ENCODE results near the gene CHST6.
"Not testable (repeated sequence)": the region's sequence is repeated elsewhere in the genome, so short reads cannot be mapped to it uniquely, and the experiment has no call there.

CHST6 gene

DNA sequence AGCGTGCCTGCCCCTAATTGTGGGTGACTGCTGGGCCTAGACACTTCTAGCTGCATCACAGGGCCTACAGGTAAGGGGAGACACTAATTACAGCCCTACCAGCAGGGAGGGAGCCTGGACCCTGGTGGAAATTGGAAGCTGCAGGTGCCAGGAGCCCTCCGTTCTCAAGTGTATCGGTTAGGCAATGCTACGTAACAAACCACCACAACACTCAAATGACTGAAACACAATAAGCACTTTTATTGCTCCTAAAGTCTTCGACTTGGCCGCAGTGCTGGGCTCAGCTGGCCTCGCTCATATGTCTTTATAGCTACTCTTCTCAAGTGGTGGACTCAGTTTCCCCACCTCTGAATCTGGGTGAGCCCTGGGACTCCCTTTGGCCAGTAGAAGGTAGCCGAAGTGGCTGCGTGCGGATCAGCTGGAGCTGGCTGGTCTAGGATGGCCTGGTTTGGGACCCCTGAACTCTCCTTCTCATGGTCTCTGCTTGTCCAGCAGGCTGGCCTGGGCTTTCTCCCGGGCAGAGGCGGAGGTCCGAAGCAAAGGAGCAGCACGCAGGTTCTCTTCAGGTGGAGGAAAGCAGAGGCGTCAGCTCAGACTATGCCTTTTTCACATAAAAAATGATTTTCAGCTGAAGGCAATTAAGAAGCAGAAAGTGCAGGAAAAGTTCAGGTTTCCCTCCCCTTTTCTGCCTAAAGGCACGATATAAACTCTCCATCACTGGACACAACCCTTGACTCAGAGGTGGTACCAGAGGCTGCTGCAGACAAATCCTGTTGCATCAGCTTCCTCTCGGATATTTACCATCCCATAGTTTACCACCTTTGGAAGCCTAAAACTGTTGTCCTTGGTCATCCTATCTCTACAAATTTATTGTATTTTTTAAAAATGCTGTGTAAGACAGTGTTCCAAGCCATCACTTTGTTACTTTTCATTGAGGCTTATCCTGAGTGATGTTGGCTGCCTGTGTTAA is 22.0 kb downstream of the CHST6 start:
- no peak for DNase-seq

DNA sequence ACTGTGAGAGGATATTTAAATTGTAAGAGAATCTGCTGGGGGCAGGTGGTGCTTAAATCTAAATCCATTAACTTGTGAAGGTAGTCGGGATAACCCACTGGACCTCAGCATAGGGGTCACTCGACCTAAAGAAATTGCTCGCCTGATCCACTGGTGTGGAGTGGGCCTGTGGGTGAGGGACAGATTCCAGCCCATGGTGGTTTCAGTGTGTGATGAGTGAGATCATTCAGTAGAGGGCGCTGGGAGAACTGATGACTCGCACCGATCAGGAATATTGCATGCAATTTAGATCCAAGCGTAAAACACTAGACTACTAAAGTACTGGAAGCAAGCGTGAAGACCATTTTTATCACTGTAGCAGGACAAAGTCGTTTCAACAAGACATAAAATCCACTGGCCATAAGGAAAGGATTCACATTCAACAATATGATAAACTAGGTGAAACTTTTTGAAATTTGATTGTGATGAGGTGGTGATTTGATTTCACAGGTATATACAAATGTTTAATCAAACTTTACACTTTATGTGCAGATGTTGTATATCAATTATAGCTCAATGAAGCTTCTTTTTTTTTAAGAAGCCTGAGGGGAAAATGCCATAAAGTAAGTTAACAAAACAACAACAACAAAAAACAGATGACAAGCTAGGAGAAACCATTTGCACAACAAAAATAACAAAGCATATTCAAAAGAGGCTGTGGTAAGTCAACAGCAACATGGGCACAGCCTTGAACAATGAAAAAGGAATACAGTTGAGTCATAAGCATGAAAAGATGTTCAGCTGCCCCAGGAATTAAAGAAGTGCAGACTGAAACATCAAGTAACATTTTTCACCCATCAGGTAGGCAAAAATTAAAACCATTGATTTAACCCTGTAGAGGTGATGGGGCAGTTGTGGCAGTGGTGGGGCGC is 23.3 kb downstream of the CHST6 start:
- peak in 2 of 5 experiments; percentile 25 to 38 for DNase-seq

DNA sequence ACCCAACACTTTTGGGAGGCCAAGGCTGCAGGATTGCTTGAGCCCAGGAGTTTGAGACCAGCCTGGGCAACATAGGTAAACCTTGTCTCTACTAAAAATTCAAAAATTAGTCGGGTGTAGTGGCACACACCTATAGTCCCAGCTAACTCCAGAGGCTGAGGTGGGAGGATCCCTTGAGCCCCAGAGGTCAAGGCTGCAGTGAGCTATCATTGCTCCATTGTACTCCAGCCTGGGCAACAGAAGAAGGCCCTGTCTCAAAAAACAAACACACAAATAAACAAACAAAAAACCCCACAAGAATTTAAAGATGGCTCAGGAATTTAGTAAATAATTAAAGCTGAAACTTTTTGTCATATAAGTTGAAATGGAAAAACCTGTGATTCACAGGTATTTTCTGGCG is 28.5 kb downstream of the CHST6 start:
- no peak for DNase-seq

DNA sequence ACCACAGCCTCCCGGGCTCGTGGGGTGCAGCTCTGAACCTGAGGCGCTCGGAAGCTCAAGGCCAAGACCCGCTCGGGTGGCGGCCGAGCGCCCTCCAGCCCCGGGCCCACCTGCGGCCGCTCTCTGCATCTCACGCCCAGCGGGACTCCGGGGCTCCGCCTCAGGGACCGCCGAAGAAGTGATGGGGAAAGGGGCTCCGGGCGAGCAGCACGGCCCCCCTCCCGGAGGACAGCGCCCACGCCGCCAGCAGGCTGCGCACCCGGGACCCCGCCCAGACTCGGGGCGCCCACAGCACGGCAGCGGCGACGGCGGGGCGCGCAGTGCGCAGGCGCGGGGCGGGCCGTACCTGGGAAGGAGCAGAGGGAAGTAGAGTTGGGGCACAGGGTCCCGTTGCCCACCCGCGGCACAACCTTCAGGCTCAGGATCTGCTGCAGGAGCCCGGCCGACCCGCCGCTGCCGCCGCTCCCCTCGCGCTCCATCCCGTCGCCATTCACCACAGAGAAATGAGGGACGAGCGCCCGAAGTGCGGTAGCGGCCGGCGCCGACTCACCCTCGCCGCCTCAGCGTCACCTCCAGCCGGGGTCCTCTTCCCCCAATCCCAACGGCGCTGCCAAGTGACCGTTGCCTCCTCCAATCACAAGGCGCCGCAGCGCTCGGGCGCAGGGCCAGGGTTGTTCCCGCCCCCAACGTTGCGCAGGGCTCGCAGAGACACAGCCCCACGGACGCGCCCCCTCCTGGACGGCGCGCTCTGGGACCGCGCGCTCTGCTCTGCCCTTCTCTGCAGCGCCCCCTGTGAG is 30.9 kb downstream of the CHST6 start, which contains the start of gene TMEM170A:
Gene TMEM170A (minus strand): TSS at position 568 of the 797 bp plus-strand sequence. CDS start 89 bp downstream, at position 479.
- DNase-seq, result peak; percentile 98 to 100 (median 99)

DNA sequence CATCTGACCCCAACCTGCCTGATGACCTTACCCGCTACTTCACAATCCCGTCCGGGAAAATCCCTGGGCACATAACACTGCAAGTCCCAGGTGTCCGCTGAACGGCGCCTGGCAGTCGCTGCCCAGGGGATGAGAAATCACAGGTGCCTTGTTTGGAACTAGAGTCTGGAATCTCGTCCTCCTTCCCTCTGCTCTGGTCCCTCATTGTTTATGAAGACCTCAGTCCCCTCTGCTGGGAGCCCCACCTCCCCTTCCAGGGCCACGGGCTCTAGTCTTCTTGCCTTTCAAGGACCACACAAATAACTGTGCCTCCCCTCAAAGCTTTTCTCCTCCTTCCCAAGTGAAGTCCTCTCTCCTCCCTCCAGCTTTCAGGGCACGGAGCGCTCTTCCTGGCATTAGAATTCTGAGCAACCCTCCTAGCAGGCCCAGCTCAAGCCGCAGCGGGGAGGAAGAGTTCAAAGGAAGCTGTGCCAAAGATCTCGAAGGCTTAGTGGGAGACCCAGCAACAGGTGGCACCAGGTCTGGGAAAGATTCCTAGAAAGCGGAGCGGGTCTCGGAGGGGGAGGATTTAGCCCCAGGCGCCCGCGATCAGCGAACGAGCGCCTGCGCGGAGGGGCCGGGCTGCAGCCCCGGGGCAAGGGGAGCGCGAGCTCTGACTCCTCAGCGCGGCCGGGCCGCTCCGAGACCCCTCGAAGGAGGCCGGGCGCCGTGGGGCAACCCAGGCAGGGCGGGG is 31.7 kb downstream of the CHST6 start:
- DNase-seq, result peak in 1 of 5 experiments; percentile 41

DNA sequence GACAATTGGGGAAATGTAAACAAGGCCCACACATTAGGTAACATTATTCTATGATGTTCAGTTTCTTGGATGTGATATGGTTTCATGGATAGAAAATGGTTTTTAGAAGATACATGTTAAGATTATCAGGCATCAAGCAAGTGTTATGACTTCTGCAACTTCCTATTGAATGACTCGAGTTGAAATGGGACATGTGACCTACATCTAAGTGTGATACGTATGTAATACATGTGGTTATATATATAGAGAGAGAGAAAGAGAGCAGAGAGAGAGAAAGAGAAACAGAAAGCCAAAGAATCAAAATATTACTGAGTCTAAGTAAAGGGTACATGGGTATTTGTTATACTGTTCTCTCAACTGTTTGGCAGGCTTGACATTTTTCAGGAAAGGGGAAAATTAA is 32.4 kb downstream of the CHST6 start:
- peak in 2 of 5 experiments; percentile 49 to 85 for DNase-seq

DNA sequence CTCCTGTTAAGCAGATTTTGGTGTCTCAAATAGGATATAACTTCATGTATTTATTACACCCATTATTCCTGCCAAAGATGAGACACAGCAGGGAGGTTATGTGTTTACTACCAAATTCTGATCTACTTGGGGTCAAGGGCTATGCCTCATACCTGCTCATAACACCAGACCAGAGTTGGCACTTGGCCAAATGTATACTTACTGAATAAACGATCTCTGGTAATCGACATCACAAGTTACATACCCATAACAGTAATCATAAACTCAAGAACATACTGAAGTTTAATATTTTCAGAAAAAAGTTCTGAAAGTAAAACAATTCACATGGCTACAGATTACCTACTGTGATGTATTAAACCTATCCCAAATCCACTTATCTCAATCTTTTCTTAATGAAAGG is 33.7 kb downstream of the CHST6 start:
- DNase-seq, result no peak

DNA sequence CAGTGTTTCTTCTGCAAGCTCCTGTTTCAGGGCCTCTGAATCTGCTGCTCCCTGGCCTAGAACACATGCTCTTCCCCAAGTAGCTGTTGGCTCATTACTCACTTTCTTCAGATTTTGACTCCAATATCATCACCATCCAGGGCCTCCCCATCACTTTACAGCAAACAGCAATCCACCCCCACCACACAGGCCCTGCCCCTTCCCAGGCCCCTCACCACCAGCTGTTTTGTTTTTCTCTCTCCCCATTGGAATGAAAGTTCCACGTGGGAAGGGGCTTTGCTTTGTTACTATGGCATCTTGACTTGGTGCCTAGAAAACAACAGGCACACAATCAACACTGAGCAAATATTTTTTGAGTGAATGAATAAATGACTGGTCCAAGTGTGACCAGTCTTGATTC is 34.8 kb downstream of the CHST6 start:
- no peak for DNase-seq

DNA sequence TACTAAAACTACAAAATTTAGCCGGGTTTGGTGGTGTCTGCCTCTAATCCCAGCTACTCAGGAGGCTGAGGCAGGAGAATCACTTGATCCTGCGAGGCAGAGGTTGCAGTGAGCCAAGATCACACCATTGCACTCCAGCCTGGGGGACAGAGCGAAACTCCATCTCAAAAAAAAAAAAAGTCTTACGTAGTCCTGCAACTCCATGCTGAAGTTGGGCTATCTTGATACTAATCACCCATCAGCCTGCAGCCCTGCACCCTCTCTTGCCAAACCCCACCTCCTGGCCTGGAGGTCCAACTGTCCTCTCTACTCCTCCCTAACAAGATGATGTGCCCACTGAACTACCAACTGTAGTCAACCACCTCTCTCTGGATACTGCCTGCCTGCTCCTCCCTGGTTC is 35.5 kb downstream of the CHST6 start:
- DNase-seq, result no peak

DNA sequence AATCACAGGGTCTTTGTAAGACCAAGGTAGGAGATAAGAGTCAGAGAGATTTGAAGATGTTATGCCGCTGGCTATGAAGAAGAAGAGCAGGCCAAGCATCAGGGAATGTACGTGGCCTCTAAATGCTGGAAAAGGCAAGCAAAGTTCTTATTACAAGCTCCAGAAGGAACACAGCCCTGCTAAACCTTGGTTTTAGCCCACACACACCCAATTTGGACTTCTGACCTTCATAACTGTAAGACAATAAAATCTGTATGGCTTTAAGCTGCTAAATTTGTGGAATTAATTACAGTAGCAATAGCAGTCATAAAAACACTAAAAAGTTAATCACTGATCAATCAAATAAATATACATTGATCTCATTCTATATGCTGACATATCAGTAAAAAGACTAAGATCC is 36.8 kb downstream of the CHST6 start:
- DNase-seq, result no peak

DNA sequence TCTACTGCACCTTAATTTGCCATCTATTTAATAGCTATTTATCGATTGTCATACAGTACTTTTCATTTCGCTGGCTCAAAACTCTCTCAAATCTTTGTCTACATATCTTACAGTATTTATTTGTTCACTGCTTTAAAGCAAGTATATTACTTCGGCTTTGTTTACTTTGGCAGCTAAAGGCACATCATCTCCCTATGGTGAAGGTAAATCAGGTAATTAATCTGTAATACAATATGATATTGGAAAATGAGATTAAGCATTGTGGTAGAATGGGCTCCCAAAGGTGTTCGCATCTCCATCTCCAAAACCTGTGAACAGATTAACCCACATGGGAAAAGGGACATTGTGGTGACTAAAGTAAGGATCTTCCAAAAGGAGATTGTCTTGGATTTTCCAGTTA is 37.2 kb downstream of the CHST6 start:
- DNase-seq, result no peak

DNA sequence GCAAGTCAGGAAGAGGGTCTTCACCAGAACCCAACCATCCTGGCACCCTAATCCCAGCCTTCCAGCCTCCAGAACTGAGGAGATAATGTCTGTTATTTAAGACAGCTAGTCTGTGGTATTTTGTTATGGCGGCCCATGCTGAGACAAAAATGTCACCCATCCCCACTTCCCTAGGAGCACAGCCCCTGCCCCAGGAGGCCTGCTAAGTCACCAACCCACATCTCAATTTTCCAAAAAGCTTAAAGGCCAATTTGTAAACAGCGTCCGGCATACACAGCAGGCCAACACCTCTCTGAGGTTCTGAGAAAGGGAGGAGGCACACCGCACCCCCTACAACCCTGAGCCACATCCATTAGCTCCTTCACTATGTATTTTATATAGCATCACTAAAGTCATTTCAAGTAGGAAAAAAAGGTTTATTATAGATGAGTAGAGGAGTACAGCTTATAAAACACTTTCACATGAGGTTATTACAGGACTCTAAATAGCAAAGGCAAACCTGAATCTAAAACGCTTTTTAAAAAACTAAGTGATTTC is 37.7 kb downstream of the CHST6 start:
- no peak for DNase-seq

DNA sequence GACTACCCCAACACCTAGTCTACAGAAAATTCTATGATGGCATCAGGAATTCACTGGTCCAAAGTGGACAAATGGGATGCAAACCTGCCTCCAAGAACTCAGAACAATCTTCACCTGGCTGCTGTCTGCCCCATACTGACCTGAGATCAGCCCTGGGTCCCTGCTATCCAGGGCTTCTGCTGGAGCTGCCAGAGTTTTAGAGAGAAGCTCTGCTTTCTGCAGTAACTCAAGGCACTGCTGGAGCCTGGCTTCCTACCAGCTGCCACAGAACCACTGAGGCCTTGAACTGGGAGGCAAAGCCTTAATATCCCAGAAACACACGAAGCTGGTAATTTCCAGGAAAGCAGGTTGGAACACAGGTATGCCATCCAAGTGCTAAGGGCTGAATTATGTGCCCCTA is 38.3 kb downstream of the CHST6 start:
- no peak for DNase-seq

DNA sequence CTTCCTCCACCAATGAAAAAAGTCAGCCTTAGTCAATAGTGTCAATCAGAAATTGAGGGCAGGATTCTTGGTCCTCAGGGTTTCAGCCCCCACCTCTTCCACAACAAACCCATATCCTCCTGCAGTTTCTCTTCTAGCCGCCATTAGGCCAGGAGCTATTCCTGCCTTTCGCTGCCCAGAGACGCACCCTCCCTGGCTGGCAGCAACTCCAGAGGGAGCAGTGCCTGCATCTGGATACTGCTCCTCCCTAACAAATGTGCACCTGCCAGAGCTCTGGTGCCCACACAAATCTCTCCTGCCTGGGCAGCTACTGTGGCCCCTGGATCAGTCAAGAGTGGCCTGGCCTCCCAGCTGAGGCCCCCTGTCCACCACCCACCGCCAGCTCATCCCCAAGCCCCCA is 38.8 kb downstream of the CHST6 start:
- not testable (repeated sequence) for DNase-seq

DNA sequence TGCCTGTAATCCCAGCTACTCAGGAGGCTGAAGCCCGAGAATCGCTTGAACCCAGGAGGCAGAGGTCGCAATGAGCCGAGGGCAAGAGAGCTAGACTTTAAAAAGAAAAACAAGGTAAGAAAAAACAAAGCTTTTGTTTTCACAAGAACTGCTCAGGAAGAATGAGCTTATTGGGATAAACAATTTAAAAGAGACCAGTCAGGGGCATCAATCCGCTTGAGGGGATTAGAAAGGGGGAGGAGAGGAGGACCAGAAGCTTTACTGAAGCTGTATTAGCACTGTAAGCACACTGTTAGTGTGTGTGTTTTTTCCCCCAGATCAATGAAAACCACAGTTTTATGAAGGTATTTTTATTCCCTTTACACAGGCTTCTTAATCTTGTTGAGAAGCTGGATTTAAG is 39.6 kb downstream of the CHST6 start:
- no peak for DNase-seq

DNA sequence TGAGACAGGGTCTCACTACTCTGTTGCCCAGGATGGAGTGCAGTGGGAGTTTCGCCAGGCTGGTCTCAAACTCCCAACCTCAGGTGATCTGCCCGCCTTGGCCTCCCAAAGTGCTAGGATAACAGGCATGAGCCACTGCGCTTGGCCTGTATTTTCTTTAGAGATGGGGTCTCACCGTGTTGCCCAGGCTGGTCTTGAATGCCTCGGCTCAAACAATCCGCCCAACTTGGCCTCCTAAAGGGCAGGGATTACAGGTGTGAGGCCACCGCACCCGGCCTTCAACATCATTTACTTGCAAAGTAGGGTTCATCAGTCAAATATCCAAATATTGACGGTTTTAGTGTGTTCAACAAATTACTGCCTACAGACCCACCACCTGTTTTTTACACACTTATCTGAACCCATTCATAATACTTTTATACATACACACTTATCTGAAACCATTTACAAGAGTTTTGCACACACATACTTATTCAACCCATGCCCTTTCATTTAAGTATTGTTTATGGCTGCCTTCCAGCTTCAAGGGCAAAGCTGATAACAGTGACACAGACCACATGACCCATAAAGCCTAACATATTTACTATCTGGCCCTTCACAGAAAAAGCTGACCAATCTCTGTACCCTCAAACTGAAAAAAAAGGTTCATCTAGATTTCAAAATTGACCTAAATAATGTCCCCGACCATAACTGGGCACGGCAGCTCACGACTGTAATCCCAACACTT is 42.6 kb downstream of the CHST6 start:
- DNase-seq, result no peak

DNA sequence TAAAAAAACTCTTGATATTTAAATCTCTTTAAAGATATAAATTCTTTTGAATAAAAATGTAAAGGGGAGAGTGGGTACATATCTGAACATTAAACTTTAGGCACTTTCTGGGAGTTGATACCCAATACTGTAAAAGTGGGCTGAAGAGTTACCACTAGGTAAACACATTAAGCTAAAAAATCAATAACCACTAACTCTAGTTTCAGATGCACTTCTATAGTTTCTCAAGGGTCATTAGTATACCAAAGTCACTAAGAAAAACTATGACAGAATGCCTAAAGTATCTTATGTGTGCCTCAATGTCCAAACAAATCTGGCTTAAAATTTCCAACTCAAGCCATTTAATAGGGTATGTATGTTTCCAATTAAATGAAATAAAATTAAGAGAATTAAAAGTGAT is 48.8 kb downstream of the CHST6 start:
- DNase-seq, result no peak

DNA sequence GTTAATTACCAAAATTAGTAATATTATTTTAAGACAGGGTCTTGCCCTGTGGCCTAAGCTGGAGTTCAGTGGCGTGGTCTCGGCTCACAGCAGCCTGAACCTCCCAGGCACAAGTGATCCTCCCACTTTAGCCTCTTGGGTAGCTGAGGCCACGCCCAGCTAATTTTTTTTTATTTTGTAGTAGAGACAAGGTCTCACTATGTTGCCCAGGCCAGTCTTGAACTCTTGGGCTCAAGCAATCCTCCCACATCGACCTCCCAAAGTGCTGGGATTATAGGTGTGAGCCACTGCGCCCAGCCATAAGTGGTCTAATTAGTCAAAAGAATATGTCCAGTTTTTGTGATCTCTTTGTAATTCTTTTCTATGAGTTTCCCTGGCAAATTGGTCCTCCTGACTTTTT is 49.9 kb downstream of the CHST6 start:
- no peak for DNase-seq

DNA sequence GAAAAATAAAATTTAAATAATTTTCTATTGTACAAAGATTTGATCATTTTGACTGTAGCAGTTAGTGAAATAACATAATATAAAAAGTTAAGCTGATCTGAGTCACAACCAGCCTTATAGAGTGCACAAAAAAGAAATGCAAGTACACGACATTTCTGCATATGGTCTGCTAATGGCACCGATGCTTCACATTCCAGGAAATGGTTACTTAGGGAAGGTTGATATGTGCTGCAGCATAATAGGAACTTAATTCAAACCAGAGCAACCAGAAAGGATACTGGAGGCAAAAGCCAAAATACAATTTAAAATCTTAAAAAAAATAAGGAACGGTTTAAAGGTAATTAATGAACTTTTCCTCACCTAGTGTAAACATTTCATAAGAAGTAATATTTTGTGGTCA is 51.9 kb downstream of the CHST6 start:
- DNase-seq, result no peak

DNA sequence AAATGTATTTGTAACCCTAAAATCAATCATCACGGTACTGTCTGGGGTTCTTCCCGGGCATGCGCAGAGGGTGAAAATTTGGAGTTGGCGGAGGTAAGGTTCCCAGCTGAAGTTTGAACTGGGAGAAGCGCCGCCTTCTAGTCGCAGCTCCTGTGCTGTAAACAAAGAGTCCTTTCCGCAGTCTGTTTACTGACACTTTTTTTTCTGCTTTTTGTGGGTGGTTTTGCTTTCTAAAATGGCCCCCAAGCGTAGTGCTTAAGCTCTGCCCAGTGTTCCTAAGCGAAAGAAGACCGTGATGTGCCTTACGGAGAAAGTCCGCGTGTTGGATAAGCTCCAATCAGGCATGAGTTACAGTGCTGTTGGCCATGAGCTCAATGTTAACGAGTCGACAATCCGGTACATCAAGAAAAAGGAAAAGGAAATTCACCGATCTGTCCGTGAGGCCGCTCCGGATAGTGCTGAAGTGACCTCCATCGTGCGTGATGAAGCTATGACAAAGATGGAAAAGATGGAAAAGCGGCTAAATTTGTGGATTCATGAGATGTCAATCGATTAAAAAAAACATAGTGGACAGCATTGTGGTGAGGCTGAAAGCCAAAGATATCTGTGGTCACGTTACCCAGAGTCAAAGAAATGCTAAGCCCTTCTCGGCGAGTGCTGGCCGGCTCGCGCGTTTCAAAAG is 61.4 kb downstream of the CHST6 start:
- DNase-seq, result peak in 2 of 5 experiments; percentile 80 to 94
